Osteoblast (primary cell): ENCODE data around the gene PHF2. TPM values are rescaled to one million over a fixed set of nuclear protein-coding genes. Genes with fewer than 3 reads are reported as not detected.

ENCODE experiments used
- DNase-seq: peaks from one replicate; pipeline ENCODE4 v3.0.0; 2011; ENCODE audit warnings: low spot score, mixed read lengths; ENCODE audit not compliant: insufficient read length; ENCODE audit errors: missing footprints
- H2AFZ ChIP-seq: 2 replicates; pipeline ENCODE4 v1.6.0; 2011; ENCODE audit warnings: mild to moderate bottlenecking, low read length
- H3K27ac ChIP-seq: 2 replicates; pipeline ENCODE4 v1.5.1; 2011; ENCODE audit warnings: mild to moderate bottlenecking, low read depth, low read length, moderate library complexity
- H3K27me3 ChIP-seq: 2 replicates; pipeline ENCODE4 v1.6.0; 2012; ENCODE audit warnings: mild to moderate bottlenecking, control low read depth, inconsistent platforms, low read length, moderate library complexity; ENCODE audit not compliant: insufficient read depth
- H3K36me3 ChIP-seq: 2 replicates; pipeline ENCODE4 v1.5.1; 2011; ENCODE audit warnings: mild to moderate bottlenecking, low read length, control low read depth, moderate library complexity; ENCODE audit not compliant: insufficient read depth
- H3K4me1 ChIP-seq: 2 replicates; pipeline ENCODE4 v1.5.1; 2011; ENCODE audit warnings: mild to moderate bottlenecking, low read length, control low read depth, moderate library complexity; ENCODE audit not compliant: insufficient read depth
- H3K4me2 ChIP-seq: 2 replicates; pipeline ENCODE4 v1.6.0; 2011; ENCODE audit warnings: mild to moderate bottlenecking, low read length; ENCODE audit not compliant: insufficient read depth
- H3K4me3 ChIP-seq: fragments of 200-600 bp; sonication (generic); 3 replicates; pipeline ENCODE4 v1.5.1; 2012; ENCODE audit warnings: mild to moderate bottlenecking, low read length, inconsistent platforms; ENCODE audit not compliant: insufficient read depth
- H3K79me2 ChIP-seq: 2 replicates; pipeline ENCODE4 v1.6.0; 2012; ENCODE audit warnings: mild to moderate bottlenecking, low read length, control low read depth, inconsistent platforms; ENCODE audit not compliant: insufficient read depth
- H3K9me3 ChIP-seq: 2 replicates; pipeline ENCODE4 v1.5.1; 2011; ENCODE audit warnings: low read depth, low read length, control low read depth
- H4K20me1 ChIP-seq: 2 replicates; pipeline ENCODE4 v1.6.0; 2012; ENCODE audit warnings: mild to moderate bottlenecking, low read length, control low read depth; ENCODE audit not compliant: insufficient read depth
- total RNA-seq: library from RNA; depleted of rRNA; stranded (reverse); fragments of >200 nt; gene quantifications from 2 replicates; pipeline ENCODE4 v1.2.3, GENCODE V29; 2012
- TF ChIP-seq, protein P1 (sequence below): IDR thresholded peaks from 2 replicates; pipeline ENCODE4 v1.5.1; 2011; ENCODE audit warnings: mild to moderate bottlenecking, low read depth, low read length, moderate library complexity; ENCODE audit errors: extremely low read depth

Gene PHF2
- total RNA-seq, 1 donor, result 14.8 TPM

DNA sequence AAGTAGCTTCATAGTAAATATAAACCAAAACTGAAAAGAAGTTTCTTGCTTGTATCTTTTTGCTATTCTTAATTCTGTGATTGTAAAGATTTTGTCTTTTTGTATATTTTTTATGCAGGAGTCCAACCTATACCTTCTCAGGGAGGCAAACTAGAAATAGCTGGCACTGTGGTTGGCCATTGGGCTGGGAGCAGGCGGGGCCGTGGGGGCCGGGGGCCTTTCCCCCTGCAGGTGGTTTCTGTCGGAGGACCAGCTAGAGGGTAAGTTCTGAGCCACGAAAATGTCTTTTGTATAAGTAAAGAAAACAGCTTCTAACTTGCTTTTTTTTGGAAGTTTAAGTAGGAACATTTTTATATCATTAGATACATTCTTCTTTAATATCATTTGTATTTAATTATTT is 15.4 kb upstream of the PHF2 start:
- TF ChIP-seq, protein P1, sequence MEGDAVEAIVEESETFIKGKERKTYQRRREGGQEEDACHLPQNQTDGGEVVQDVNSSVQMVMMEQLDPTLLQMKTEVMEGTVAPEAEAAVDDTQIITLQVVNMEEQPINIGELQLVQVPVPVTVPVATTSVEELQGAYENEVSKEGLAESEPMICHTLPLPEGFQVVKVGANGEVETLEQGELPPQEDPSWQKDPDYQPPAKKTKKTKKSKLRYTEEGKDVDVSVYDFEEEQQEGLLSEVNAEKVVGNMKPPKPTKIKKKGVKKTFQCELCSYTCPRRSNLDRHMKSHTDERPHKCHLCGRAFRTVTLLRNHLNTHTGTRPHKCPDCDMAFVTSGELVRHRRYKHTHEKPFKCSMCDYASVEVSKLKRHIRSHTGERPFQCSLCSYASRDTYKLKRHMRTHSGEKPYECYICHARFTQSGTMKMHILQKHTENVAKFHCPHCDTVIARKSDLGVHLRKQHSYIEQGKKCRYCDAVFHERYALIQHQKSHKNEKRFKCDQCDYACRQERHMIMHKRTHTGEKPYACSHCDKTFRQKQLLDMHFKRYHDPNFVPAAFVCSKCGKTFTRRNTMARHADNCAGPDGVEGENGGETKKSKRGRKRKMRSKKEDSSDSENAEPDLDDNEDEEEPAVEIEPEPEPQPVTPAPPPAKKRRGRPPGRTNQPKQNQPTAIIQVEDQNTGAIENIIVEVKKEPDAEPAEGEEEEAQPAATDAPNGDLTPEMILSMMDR, result no peak
- H3K4me2 ChIP-seq, result no peak overlapping the region
- no peaks in the 10 kb centered on the region for H3K27me3 ChIP-seq
- no peaks in the 10 kb centered on the region for H3K9me3 ChIP-seq
- DNase-seq, result no peak
- peaks cover 69% of the 10 kb centered on the region for H3K36me3 ChIP-seq
- H3K79me2 ChIP-seq, result no peaks in the 10 kb centered on the region
- H2AFZ ChIP-seq, result no peak overlapping the region
- no peaks in the 10 kb centered on the region for H3K4me1 ChIP-seq
- no peaks in the 10 kb centered on the region for H4K20me1 ChIP-seq
- H3K4me3 ChIP-seq, result no peak overlapping the region
- H3K27ac ChIP-seq, result no peak overlapping the region

DNA sequence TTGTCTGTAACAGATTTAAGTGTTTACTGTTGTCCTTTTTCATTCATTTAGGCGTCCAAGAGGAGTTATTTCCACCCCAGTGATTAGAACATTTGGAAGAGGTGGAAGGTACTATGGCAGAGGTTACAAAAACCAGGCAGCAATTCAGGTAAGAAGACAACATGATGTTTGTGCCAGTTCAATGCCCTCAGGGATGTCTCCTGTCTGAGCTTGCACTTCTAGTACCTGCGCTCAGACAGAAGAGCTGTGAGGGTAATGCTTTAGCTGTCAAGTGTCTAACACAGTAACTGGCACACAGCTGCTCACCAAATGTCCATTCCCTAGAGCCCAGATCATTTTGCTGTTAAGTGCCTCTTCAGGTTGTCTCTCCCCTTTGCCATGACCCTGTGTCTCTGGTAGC is 14.2 kb upstream of the PHF2 start:
- H3K36me3 ChIP-seq, result peaks cover 59% of the 10 kb centered on the region
- H4K20me1 ChIP-seq, result no peaks in the 10 kb centered on the region
- H3K9me3 ChIP-seq, result no peaks in the 10 kb centered on the region
- H3K27ac ChIP-seq, result no peak overlapping the region
- H2AFZ ChIP-seq, result no peak overlapping the region
- no peak overlapping the region for H3K4me2 ChIP-seq
- H3K79me2 ChIP-seq, result peaks cover 2% of the 10 kb centered on the region
- peak; percentile 54 for DNase-seq
- H3K4me1 ChIP-seq, result peaks cover 4% of the 10 kb centered on the region
- H3K27me3 ChIP-seq, result no peaks in the 10 kb centered on the region
- TF ChIP-seq, protein P1, result no peak
- H3K4me3 ChIP-seq, result no peak overlapping the region

DNA sequence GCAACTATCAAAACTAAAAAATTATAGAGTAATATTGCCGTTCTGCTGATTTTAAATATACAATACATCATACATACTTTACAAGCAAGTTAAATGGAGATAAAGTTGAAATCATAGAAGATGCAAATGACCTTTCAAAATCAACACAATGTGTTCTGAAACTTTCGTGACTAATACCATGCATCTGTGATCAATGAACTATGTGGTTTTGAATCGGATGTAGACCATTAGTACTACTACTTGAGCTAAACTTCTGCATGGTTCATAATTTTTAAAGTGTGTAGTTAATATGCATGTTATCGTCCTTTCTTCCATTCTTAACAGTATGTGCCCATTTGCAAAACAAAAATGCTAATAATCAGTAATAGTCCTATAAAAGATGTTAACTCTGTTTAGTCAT is 11.3 kb upstream of the PHF2 start:
- peaks cover 8% of the 10 kb centered on the region for H3K4me1 ChIP-seq
- TF ChIP-seq, protein P1, result no peak
- no peak overlapping the region for H2AFZ ChIP-seq
- no peak overlapping the region for H3K27ac ChIP-seq
- no peak overlapping the region for H3K4me2 ChIP-seq
- H4K20me1 ChIP-seq, result no peaks in the 10 kb centered on the region
- no peak for DNase-seq
- no peak overlapping the region for H3K4me3 ChIP-seq
- H3K27me3 ChIP-seq, result no peaks in the 10 kb centered on the region
- peaks cover 32% of the 10 kb centered on the region for H3K36me3 ChIP-seq
- no peaks in the 10 kb centered on the region for H3K9me3 ChIP-seq
- peaks cover 6% of the 10 kb centered on the region for H3K79me2 ChIP-seq

DNA sequence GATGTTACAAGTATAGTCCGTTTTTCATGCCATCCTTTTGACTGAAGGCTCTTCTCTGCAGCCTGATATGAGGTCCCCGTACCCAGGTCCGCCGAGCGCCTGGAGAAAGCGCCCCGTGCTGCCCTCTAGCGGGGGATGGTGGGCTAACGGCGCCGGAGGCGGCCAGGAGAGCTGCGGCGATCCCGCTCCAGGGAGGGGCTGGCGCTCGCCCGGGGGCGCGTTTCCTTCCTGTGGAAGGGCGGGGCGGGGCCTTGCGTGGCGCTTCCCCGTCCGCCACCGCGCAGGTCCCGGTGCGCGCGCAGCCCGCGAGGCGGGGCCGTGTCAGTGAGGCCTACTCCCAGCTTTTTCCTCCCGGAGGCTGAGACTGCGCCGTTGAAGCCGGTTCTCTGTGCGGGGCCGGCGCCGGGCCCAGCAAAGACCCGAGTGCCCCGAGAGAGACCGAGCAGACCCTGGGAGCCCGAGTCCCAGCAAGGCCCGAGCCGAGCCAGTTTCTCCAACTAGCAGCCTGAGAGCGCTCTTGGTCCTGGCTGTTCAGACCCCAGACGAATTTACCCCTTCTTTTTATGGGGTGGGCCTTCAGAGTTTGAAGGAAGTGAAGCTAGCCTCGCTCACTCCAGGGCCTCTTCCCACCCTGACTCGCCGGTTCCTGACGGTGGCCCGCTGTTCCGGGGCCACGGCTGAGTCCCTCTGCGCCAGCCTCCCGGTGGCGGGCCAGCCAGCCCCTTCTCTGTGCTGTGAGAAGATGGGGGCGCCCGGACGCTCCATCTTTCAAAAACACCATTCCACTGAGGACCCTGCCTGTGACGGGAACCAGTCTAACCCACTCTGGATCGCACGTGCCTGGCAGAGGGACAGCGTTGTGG is 9.7 kb upstream of the PHF2 start:
- Histone ChIP-seq H3K9me3 (no peaks in the 10 kb centered on the region), H3K4me3 (peak overlapping the region; percentile 82), H3K36me3 (peaks cover 28% of the 10 kb centered on the region), H3K79me2 (peaks cover 6% of the 10 kb centered on the region), H4K20me1 (no peaks in the 10 kb centered on the region), H3K27me3 (no peaks in the 10 kb centered on the region), H2AFZ (peak overlapping the region; percentile 79), H3K4me2 (peak overlapping the region; percentile 93), H3K27ac (peak overlapping the region; percentile 90), H3K4me1 (peaks cover 8% of the 10 kb centered on the region)
- peak; percentile 99 for DNase-seq
- TF ChIP-seq, protein P1, result peak; percentile 91
